Fibroblast of lung (primary cell): ENCODE data around the gene POP4. TPM values are rescaled to one million over a fixed set of nuclear protein-coding genes. Genes with fewer than 3 reads are reported as not detected.

ENCODE experiments used
- DNase-seq, 2 donors: peaks; one replicate each; pipeline versions ENCODE4 v3.0.0 to v3.0.0-alpha.2; 2010; ENCODE audit warnings: low read depth in 2 of 2
- H2AFZ ChIP-seq: 2 replicates; pipeline ENCODE4 v1.5.1; 2012; ENCODE audit warnings: low read length, control low read depth, inconsistent platforms
- H3K27ac ChIP-seq: 2 replicates; pipeline ENCODE4 v1.5.1; 2011; ENCODE audit warnings: low read length, control low read depth; ENCODE audit not compliant: insufficient read depth
- H3K27me3 ChIP-seq: 2 replicates; pipeline ENCODE4 v1.5.1; 2011; ENCODE audit warnings: mild to moderate bottlenecking, low read length; ENCODE audit not compliant: control insufficient read depth, insufficient read depth
- H3K36me3 ChIP-seq: 2 replicates; pipeline ENCODE4 v1.5.1; 2011; ENCODE audit warnings: low read length; ENCODE audit not compliant: control insufficient read depth, insufficient read depth
- H3K4me1 ChIP-seq: 2 replicates; pipeline ENCODE4 v1.5.1; 2011; ENCODE audit warnings: low read length; ENCODE audit not compliant: control insufficient read depth, insufficient read depth; ENCODE audit errors: extremely low read depth
- H3K4me2 ChIP-seq: 2 replicates; pipeline ENCODE4 v1.5.1; 2011; ENCODE audit warnings: low read length, control low read depth; ENCODE audit not compliant: insufficient read depth; ENCODE audit errors: extremely low read depth
- H3K4me3 ChIP-seq, 4 experiments: fragments of 200-600 bp in 1 of 4; sonication (generic) in 1 of 4; replicated peaks in 1 of 4; 2 replicates each; pipeline ENCODE4 v1.5.1; 2011 to 2016; ENCODE audit warnings: low read length in 4 of 4, low read depth in 3 of 4, mild to moderate bottlenecking in 3 of 4, control low read depth in 2 of 4, inconsistent platforms in 1 of 4, mixed read lengths in 1 of 4; ENCODE audit not compliant: insufficient read depth in 1 of 4; ENCODE audit errors: control extremely low read depth in 1 of 4
- H3K79me2 ChIP-seq: 2 replicates; pipeline ENCODE4 v1.5.1; 2012; ENCODE audit warnings: mild to moderate bottlenecking, low read length, inconsistent platforms; ENCODE audit not compliant: control insufficient read depth, insufficient read depth
- H3K9ac ChIP-seq: 2 replicates; pipeline ENCODE4 v1.5.1; 2011; ENCODE audit warnings: mild to moderate bottlenecking, low read length, control low read depth; ENCODE audit not compliant: insufficient read depth
- H3K9me3 ChIP-seq: 2 replicates; pipeline ENCODE4 v1.5.1; 2012; ENCODE audit warnings: low read depth, low read length; ENCODE audit not compliant: control insufficient read depth, insufficient read depth
- H4K20me1 ChIP-seq: 2 replicates; pipeline ENCODE4 v1.5.1; 2011; ENCODE audit warnings: low read length; ENCODE audit not compliant: control insufficient read depth, insufficient read depth; ENCODE audit errors: extremely low read depth
- CTCF ChIP-seq, 2 donors: IDR thresholded peaks in 1 of 2; conservative IDR thresholded peaks in 1 of 2; 1 replicate in 1 of 2; 2 replicates in 1 of 2; pipeline ENCODE4 v1.5.1; 2011 to 2012; ENCODE audit warnings: low read length in 2 of 2, control low read depth in 1 of 2, inconsistent platforms in 1 of 2, low read depth in 1 of 2, mild to moderate bottlenecking in 1 of 2
- EZH2 ChIP-seq: IDR thresholded peaks from 2 replicates; pipeline ENCODE4 v1.5.1; 2012; ENCODE audit warnings: low read length, control low read depth, mild to moderate bottlenecking; ENCODE audit errors: missing control alignments
- polyA plus RNA-seq, 2 donors: library from polyadenylated mRNA; depleted of rRNA in 1 of 2; stranded (reverse) in 1 of 2; unstranded in 1 of 2; fragments of >200 nt; gene quantifications; 2 replicates each; pipeline ENCODE4 v1.2.1, GENCODE V29; 2011 to 2012; ENCODE audit warnings: missing spikeins in 1 of 2
- total RNA-seq: library from RNA; depleted of rRNA; stranded (reverse); fragments of >200 nt; gene quantifications from 2 replicates; pipeline ENCODE4 v1.2.1, GENCODE V29; 2014

The POP4 gene
- total and polyA plus RNA-seq, 2 donors (not counting 1 experiment from before 2014, with no cell fraction given) = 77.1 to 102 TPM

- Histone ChIP-seq H3K27ac (no peak overlapping the region), H3K36me3 (no peaks in the 10 kb centered on the region), H3K4me2 (no peak overlapping the region), H2AFZ (no peak overlapping the region), H3K4me3 (no peak overlapping the region), H3K27me3 (no peaks in the 10 kb centered on the region), H3K79me2 (no peaks in the 10 kb centered on the region), H3K9ac (no peak overlapping the region), H3K4me1 (no peaks in the 10 kb centered on the region), H3K9me3 (no peaks in the 10 kb centered on the region), H4K20me1 (no peaks in the 10 kb centered on the region)
- TF ChIP-seq CTCF (conservative IDR thresholded peaks at IDR 0.05 in 1 of 2, IDR thresholded peaks at IDR 0.05 in 1 of 2; ENCODE audit: low read depth in 1 of 2, low read length in 2 of 2) = no peak
- TF ChIP-seq EZH2 = no peak
- no peak for DNase-seq
Measured at GRCh38 chr19:29590278-29590677, 15.8 kb upstream of the POP4 start.

DNA sequence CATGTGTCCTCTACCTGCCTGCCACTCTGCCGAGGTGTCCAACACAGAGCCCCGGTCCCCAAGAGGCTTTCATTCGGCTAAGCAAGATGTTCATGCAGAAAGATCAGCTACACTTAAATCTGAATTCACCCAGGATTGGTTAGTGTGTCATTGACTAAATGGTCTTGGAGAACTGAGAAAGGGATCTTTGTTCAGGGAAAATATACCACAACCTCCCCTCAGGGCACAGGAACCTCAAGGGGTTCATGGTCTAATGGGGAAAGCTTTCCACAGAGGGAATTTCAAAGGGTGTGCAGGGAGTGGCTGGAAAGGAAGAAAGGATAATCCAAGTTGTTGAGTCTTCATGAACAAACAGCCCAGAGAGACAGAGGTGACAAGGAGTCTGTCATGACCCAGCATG, 14.4 kb upstream of the POP4 start:
- peaks cover 3% of the 10 kb centered on the region for H3K27me3 ChIP-seq
- H3K4me3 ChIP-seq = no peak overlapping the region

DNA sequence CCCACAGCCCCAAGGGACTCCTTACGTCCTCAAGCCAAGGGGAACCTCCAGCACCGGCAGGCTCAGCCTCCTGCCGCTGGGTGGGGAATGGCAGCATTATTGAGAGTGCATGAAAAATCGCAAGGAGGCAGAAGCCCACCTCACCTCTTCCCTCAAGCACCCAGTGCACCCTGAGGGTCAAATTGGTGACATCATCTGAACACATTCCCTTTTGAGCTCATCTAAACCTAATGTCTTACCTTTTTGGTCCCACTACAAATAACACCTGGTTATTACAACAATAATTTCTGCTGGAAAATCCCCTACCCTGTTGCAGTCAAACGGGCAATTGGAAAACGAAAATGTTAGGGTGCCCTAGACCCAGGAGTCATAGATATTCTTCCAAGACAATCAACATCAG, 12.2 kb upstream of the POP4 start:
- H3K36me3 ChIP-seq = no peaks in the 10 kb centered on the region
- no peak overlapping the region for H3K9ac ChIP-seq
- no peak overlapping the region for H3K4me3 ChIP-seq
- H3K27me3 ChIP-seq = peaks cover 3% of the 10 kb centered on the region
- no peak overlapping the region for H3K27ac ChIP-seq
- no peaks in the 10 kb centered on the region for H3K79me2 ChIP-seq
- H3K9me3 ChIP-seq = no peaks in the 10 kb centered on the region
- H3K4me1 ChIP-seq = no peaks in the 10 kb centered on the region
- no peak overlapping the region for H2AFZ ChIP-seq
- H3K4me2 ChIP-seq = no peak overlapping the region
- TF ChIP-seq CTCF (conservative IDR thresholded peaks at IDR 0.05 in 1 of 2, IDR thresholded peaks at IDR 0.05 in 1 of 2; ENCODE audit: low read depth in 1 of 2, low read length in 2 of 2) = no peak
- no peak for TF ChIP-seq EZH2
- no peak for DNase-seq
- no peaks in the 10 kb centered on the region for H4K20me1 ChIP-seq

More for the DNA sequence above, 14.4 kb upstream of the POP4 start:
- H3K27ac ChIP-seq = no peak overlapping the region
- no peaks in the 10 kb centered on the region for H4K20me1 ChIP-seq
- H2AFZ ChIP-seq = no peak overlapping the region
- H3K4me2 ChIP-seq = no peak overlapping the region
- DNase-seq = no peak
- no peaks in the 10 kb centered on the region for H3K9me3 ChIP-seq
- no peak overlapping the region for H3K9ac ChIP-seq
- no peaks in the 10 kb centered on the region for H3K79me2 ChIP-seq
- H3K36me3 ChIP-seq = no peaks in the 10 kb centered on the region
- H3K4me1 ChIP-seq = no peaks in the 10 kb centered on the region
- TF ChIP-seq EZH2 (no peak), CTCF (conservative IDR thresholded peaks at IDR 0.05 in 1 of 2, IDR thresholded peaks at IDR 0.05 in 1 of 2; ENCODE audit: low read depth in 1 of 2, low read length in 2 of 2) (no peak)
